IMR-90 (cell line): ENCODE results near the gene CLK2. TPM values are rescaled to one million over a fixed set of nuclear protein-coding genes. Genes with fewer than 3 reads are reported as not detected.

Experiments
- ATAC-seq: fragments of 200-7000 bp; cut with Tn5 transposase; 2 replicates; pipeline ENCODE4 v1.9.1; 2020; ENCODE audit warnings: low read depth, mild to moderate bottlenecking, moderate library complexity
- BruUV-seq: library from RNA; stranded (reverse); fragments of 400-500 nt; replicated peaks from 2 replicates; lab custom pipeline; 2021; lab: Mats Ljungman, UMichigan
- CTCF ChIA-PET: fragments of 300-600 bp; formaldehyde crosslinking; extraction: SDS; loops from one replicate; lab custom pipeline; 2021; ENCODE audit warnings: antibody characterized with exemption; lab: Yijun Ruan, JAX
- POLR2A ChIA-PET: fragments of 300-600 bp; sonication (Branson Sonifier 250); formaldehyde crosslinking; loops from one replicate; lab custom pipeline; 2022; ENCODE audit warnings: antibody characterized with exemption; ENCODE audit not compliant: unreplicated experiment; lab: Charles Lee
- DNase-seq: peaks from one replicate; pipeline ENCODE4 v3.0.0; 2013
- H2AFZ ChIP-seq: replicated peaks from 2 replicates; pipeline ENCODE3; 2013; ENCODE audit warnings: low read length, mild to moderate bottlenecking; ENCODE audit not compliant: poor library complexity
- H2AK5ac ChIP-seq: 2 replicates; pipeline ENCODE4 v1.6.1; 2013; ENCODE audit warnings: low read depth, low read length, inconsistent platforms
- H2AK9ac ChIP-seq: replicated peaks from 2 replicates; pipeline ENCODE3; 2013; ENCODE audit warnings: mild to moderate bottlenecking, low read depth, low read length, moderate library complexity; ENCODE audit not compliant: poor library complexity
- H2BK120ac ChIP-seq: 2 replicates; pipeline ENCODE4 v1.6.1; 2013; ENCODE audit warnings: low read depth, low read length, inconsistent platforms
- H2BK15ac ChIP-seq: 3 replicates; pipeline ENCODE4 v1.6.1; 2013; ENCODE audit warnings: low read depth, low read length, inconsistent platforms
- H2BK20ac ChIP-seq: 2 replicates; pipeline ENCODE4 v1.6.1; 2013; ENCODE audit warnings: low read depth, mild to moderate bottlenecking, inconsistent platforms, low read length, moderate library complexity
- H2BK5ac ChIP-seq: 2 replicates; pipeline ENCODE4 v1.6.1; 2013; ENCODE audit warnings: mild to moderate bottlenecking, low read depth, low read length, inconsistent platforms; ENCODE audit not compliant: poor library complexity, severe bottlenecking
- H3K14ac ChIP-seq: replicated peaks from 2 replicates; pipeline ENCODE4 v1.6.1; 2013; ENCODE audit warnings: low read depth, low read length, inconsistent platforms
- H3K18ac ChIP-seq: 2 replicates; pipeline ENCODE4 v1.6.1; 2013; ENCODE audit warnings: low read depth, low read length, control low read depth
- H3K23ac ChIP-seq: 2 replicates; pipeline ENCODE4 v1.6.1; 2013; ENCODE audit warnings: low read depth, low read length, inconsistent platforms
- H3K27ac ChIP-seq: 2 replicates; pipeline ENCODE4 v1.5.1; 2013; ENCODE audit warnings: mild to moderate bottlenecking, control low read depth, low read length; ENCODE audit not compliant: insufficient read depth
- H3K27me3 ChIP-seq: 2 replicates; pipeline ENCODE4 v1.6.1; 2013; ENCODE audit warnings: low read length; ENCODE audit not compliant: control insufficient read depth, insufficient read depth
- H3K36me3 ChIP-seq: 2 replicates; pipeline ENCODE4 v1.6.1; 2013; ENCODE audit warnings: low read length, mixed read lengths; ENCODE audit not compliant: control insufficient read depth, insufficient read depth
- H3K4ac ChIP-seq: 2 replicates; pipeline ENCODE4 v1.6.1; 2013; ENCODE audit warnings: low read depth, low read length, inconsistent platforms
- H3K4me1 ChIP-seq: 2 replicates; pipeline ENCODE4 v1.6.1; 2013; ENCODE audit warnings: low read length, mixed read lengths; ENCODE audit not compliant: control insufficient read depth, insufficient read depth
- H3K4me2 ChIP-seq: 2 replicates; pipeline ENCODE4 v1.6.1; 2013; ENCODE audit warnings: low read depth, mild to moderate bottlenecking, control low read depth, low read length, moderate library complexity
- H3K4me3 ChIP-seq: 2 replicates; pipeline ENCODE4 v1.5.1; 2013; ENCODE audit warnings: low read depth, mild to moderate bottlenecking, control low read depth, low read length, moderate library complexity; ENCODE audit not compliant: insufficient read depth
- H3K56ac ChIP-seq: 2 replicates; pipeline ENCODE4 v1.6.1; 2013; ENCODE audit warnings: low read length, inconsistent platforms; ENCODE audit not compliant: insufficient read depth; ENCODE audit errors: extremely low read depth
- H3K79me1 ChIP-seq, 2 experiments: 2 replicates each; pipeline ENCODE4 v1.6.1; 2013; ENCODE audit warnings: low read length in 2 of 2, inconsistent platforms in 1 of 2, low read depth in 1 of 2
- H3K9ac ChIP-seq: 2 replicates; pipeline ENCODE4 v1.6.1; 2013; ENCODE audit warnings: low read depth, low read length, control low read depth
- H3K9me1 ChIP-seq: 2 replicates; pipeline ENCODE4 v1.6.1; 2013; ENCODE audit warnings: low read length, inconsistent platforms; ENCODE audit not compliant: insufficient read depth
- H3K9me3 ChIP-seq: 2 replicates; pipeline ENCODE4 v1.6.1; 2013; ENCODE audit warnings: low read length; ENCODE audit not compliant: control insufficient read depth, insufficient read depth
- H4K20me1 ChIP-seq: 2 replicates; pipeline ENCODE4 v1.6.1; 2013; ENCODE audit warnings: low read length, inconsistent platforms; ENCODE audit not compliant: insufficient read depth
- H4K5ac ChIP-seq: 2 replicates; pipeline ENCODE4 v1.6.1; 2013; ENCODE audit warnings: mild to moderate bottlenecking, low read depth, low read length, control low read depth
- H4K8ac ChIP-seq, 2 experiments: 2 replicates each; pipeline ENCODE4 v1.6.1; 2013; ENCODE audit warnings: low read depth in 2 of 2, low read length in 2 of 2, control low read depth in 1 of 2, inconsistent platforms in 1 of 2
- H4K91ac ChIP-seq: 2 replicates; pipeline ENCODE4 v1.6.1; 2013; ENCODE audit warnings: low read depth, low read length, inconsistent platforms; ENCODE audit not compliant: insufficient read depth
- MXI1 ChIP-seq: IDR thresholded peaks from 2 replicates; pipeline ENCODE4 v1.6.1; 2012; ENCODE audit warnings: low read depth, mild to moderate bottlenecking, low read length, moderate library complexity, borderline replicate concordance
- POLR2A ChIP-seq: IDR thresholded peaks from 2 replicates; pipeline ENCODE4 v1.6.1; 2012; ENCODE audit warnings: mild to moderate bottlenecking, low read depth, low read length
- RFX5 ChIP-seq: IDR thresholded peaks from 2 replicates; pipeline ENCODE4 v1.8.0; 2012; ENCODE audit warnings: low read depth, mild to moderate bottlenecking, low read length, moderate library complexity
- SMC3 ChIP-seq: fragments of 150-350 bp; IDR thresholded peaks from 2 replicates; pipeline ENCODE4 v1.6.1; 2016; ENCODE audit warnings: low read depth, mild to moderate bottlenecking, antibody characterized with exemption, low read length, moderate library complexity
- WGBS, 2 experiments: methylation state at CpG; one replicate each; pipeline versions ENCODE4 v1.1.5 to v1.1.7; 2013; ENCODE audit warnings: missing lambda C conversion rate in 2 of 2; ENCODE audit not compliant: insufficient read length in 1 of 2; ENCODE audit errors: extremely low coverage in 2 of 2; 5-methylcytosine and 5-hydroxymethylcytosine counted together
- dilution Hi-C: fragments of 300-500 bp; cut with HindIII; formaldehyde crosslinking; loops from one replicate; pipeline ENCODE4 v1.14.3; 2018; ENCODE audit warnings: low sequenced_read_pairs; ENCODE audit not compliant: unreplicated experiment
- in situ Hi-C: fragments of 300-500 bp; cut with MboI; formaldehyde crosslinking; loops from 3 replicates; pipeline ENCODE4 v1.14.3; 2019; ENCODE audit warnings: low sequenced_read_pairs, inconsistent platforms, mixed read lengths
- intact Hi-C: fragments of 100-400 bp; cut with micrococcal nuclease; formaldehyde crosslinking; loops from 2 replicates; pipeline ENCODE4 v1.10.0; 2022
- polyA plus RNA-seq, 3 experiments: library from polyadenylated mRNA; depleted of rRNA; stranded (reverse); fragments of >200 nt; gene quantifications; 2 replicates each; pipeline ENCODE4 v1.2.3, GENCODE V29; 2012; ENCODE audit warnings: low replicate concordance in 1 of 3
- total RNA-seq: library from RNA; depleted of rRNA; stranded (reverse); fragments of >200 nt; gene quantifications from 2 replicates; pipeline ENCODE4 v1.2.3, GENCODE V29; 2012
- TF ChIP-seq, protein P1 (sequence below): conservative IDR thresholded peaks from 2 replicates; pipeline ENCODE4 v1.5.1; 2012; ENCODE audit warnings: mild to moderate bottlenecking, low read depth, low read length, improper control_type of control experiment

Gene CLK2
- total and polyA plus RNA-seq, 2 of the 4 experiments (the other 2 are of a cell fraction): 19.7 to 61.2 TPM

DNA sequence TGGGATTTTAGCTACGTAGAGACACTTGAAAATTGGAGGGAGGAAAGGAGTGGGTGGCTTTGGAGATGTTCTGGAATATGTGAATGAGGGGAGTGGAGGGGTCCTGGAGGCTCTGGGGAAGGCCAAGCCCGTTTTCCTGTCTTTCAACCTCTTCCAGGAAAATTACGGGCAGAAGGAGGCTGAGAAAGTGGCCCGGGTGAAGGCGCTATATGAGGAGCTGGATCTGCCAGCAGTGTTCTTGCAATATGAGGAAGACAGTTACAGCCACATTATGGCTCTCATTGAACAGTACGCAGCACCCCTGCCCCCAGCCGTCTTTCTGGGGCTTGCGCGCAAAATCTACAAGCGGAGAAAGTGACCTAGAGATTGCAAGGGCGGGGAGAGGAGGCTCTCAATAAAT, 46.9 kb upstream of the CLK2 start:
- in situ Hi-C loops (no loop called here), dilution Hi-C loops (no loop called here), intact Hi-C loops (loop anchor here (5.0 to 10.0 kb wide), 3 partner anchors 115 to 327 kb away; partner anchors contain the start of genes MTX1 and THBS3)
- Histone ChIP-seq H3K4ac (peak overlapping the region; percentile 60), H4K20me1 (peaks cover 7% of the 10 kb centered on the region), H2AFZ (peak overlapping the region; percentile 90), H2BK15ac (no peak overlapping the region), H3K27ac (no peak overlapping the region), H3K4me3 (peak overlapping the region; percentile 90), H3K9me1 (peaks cover 10% of the 10 kb centered on the region; the same call in 1 of the 2 replicates), H2AK5ac (no peak overlapping the region), H3K9ac (0 out of 2 replicates have a peak overlapping the region, but pooled peaks have one; percentile 1), H3K4me2 (peak overlapping the region; percentile 91), H4K91ac (no peak overlapping the region), H3K9me3 (no peaks in the 10 kb centered on the region), H2BK5ac (no peak overlapping the region), H2AK9ac (peak overlapping the region; percentile 12), H3K4me1 (peaks cover 10% of the 10 kb centered on the region; the same call in 1 of the 2 replicates), H3K18ac (no peak overlapping the region), H2BK120ac (no peak overlapping the region), H3K27me3 (no peaks in the 10 kb centered on the region), H3K79me1 (peaks cover 0 to 52% of the 10 kb centered on the region in 2 experiments; a peak in 3 of 4 replicates), H4K8ac (peak overlapping the region in 1 of 2 experiments; percentile 44; a peak in 1 of 4 replicates), H4K5ac (peak overlapping the region; percentile 21; the same call in 1 of the 2 replicates), H2BK20ac (no peak overlapping the region), H3K56ac (no peak overlapping the region), H3K23ac (peak overlapping the region; percentile 74; the same call in 1 of the 2 replicates), H3K36me3 (peaks cover 10% of the 10 kb centered on the region), H3K14ac (0 out of 2 replicates have a peak overlapping the region, but pooled peaks have one; percentile 30)
- ATAC-seq: no peak
- ChIA-PET CTCF (no interaction called here), POLR2A (no interaction called here)
- DNase-seq: no peak
- BruUV-seq: no TSS peak
- 71% methylated on average over 1 of the region's 11 CpGs; no CpG with 5 or more reads in 1 of the 2 experiments for WGBS, 2 experiments
- TF ChIP-seq MXI1 (no peak), RFX5 (no peak), SMC3 (no peak), POLR2A (no peak)
- TF ChIP-seq, protein P1, sequence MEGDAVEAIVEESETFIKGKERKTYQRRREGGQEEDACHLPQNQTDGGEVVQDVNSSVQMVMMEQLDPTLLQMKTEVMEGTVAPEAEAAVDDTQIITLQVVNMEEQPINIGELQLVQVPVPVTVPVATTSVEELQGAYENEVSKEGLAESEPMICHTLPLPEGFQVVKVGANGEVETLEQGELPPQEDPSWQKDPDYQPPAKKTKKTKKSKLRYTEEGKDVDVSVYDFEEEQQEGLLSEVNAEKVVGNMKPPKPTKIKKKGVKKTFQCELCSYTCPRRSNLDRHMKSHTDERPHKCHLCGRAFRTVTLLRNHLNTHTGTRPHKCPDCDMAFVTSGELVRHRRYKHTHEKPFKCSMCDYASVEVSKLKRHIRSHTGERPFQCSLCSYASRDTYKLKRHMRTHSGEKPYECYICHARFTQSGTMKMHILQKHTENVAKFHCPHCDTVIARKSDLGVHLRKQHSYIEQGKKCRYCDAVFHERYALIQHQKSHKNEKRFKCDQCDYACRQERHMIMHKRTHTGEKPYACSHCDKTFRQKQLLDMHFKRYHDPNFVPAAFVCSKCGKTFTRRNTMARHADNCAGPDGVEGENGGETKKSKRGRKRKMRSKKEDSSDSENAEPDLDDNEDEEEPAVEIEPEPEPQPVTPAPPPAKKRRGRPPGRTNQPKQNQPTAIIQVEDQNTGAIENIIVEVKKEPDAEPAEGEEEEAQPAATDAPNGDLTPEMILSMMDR: no peak
